ENCODE results near the gene RFX8.

The RFX8 gene

DNA sequence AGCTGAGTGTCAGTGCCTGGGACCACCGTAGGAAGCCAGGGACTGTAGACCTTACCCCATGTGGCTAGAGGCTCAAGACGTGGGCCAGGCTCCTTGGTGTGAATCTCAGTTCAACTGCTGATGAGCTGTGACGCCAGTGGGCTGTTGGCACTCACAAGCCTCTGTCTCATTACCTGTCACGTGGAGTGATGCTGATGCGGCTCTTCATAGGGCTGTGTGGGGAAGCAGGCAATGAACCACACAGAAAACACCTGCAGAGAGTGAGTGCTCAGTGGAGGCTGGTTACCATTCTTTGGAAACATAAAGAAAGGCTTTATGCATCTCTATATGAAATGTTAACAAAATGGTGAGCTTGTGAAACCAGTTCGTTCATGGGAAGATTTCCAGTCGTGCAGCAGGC, 123.7 kb downstream of the RFX8 start:
- TF ChIP-seq SUZ12 (IDR thresholded peaks at IDR 0.05) (no peak), ELF4 (IDR thresholded peaks at IDR 0.05) (no peak), CTBP1 (IDR thresholded peaks at IDR 0.05; ENCODE audit: borderline replicate concordance) (no peak), FOXA1 (IDR thresholded peaks at IDR 0.05) (no peak), TARDBP (IDR thresholded peaks at IDR 0.05) (no peak), FOXM1 (IDR thresholded peaks at IDR 0.05; ENCODE audit: borderline replicate concordance) (no peak), ZNF384 (IDR thresholded peaks at IDR 0.05) (no peak), SP1 (IDR thresholded peaks at IDR 0.05) (no peak), NFRKB (IDR thresholded peaks at IDR 0.05) (no peak)
- POLR2A ChIA-PET, result interaction anchor here (1.2 kb wide), 1 partner anchor 11 kb away, joined by 3 read pairs; no protein-coding TSS in a partner anchor
- DNase-seq (ENCODE audit: extremely low spot score), result no peak
- CTCF ChIA-PET, result interaction anchor here (2.4 kb wide), 1 partner anchor 10 kb away, joined by 13 read pairs; no protein-coding TSS in a partner anchor

DNA sequence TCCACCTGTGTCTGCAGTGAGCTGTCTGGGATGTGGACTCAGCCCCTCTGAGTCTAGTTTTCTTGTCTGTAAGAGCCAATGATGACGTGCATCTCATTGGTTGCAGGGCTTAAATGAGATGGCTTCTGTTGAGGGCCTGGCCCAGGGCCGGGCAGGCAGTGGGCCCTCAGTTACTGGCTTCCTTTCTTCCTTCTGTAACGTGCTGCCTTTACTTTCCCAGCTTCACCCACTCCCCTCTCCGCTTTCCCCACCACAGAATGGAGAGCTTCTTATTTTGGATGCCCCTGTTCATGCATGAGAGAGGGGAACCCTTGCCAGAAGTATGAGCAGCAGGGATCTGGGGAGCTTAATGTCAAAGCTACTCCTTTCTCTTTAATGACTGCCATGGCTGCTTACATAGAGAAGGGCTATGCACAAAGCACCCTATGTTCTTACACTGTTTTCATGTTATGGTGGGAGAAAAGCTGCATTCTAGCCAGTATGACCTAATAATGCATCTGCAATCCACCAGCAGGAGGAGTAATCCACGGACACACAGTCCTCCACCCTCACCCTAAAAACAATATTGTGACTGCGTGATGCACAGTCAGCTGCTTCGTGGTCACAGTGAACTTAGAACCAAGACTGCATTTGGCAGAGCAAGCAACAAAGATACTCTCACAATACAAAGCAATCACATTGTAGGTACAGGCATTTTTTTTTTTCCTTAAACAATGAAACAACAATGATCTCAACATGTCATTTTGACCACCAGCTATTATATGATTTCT, 124.8 kb downstream of the RFX8 start:
- TF ChIP-seq LEF1 (IDR thresholded peaks at IDR 0.05; ENCODE audit: borderline replicate concordance) (no peak), ZNF384 (IDR thresholded peaks at IDR 0.05) (no peak), ARNT (IDR thresholded peaks at IDR 0.05) (no peak), CTBP1 (IDR thresholded peaks at IDR 0.05; ENCODE audit: borderline replicate concordance) (no peak), SUZ12 (IDR thresholded peaks at IDR 0.05) (no peak), FOXA1 (IDR thresholded peaks at IDR 0.05) (no peak), NFRKB (IDR thresholded peaks at IDR 0.05) (no peak), FOXK2 (IDR thresholded peaks at IDR 0.05) (no peak), FOXM1 (IDR thresholded peaks at IDR 0.05; ENCODE audit: borderline replicate concordance) (no peak), TARDBP (IDR thresholded peaks at IDR 0.05) (no peak), ELF4 (IDR thresholded peaks at IDR 0.05) (no peak), BHLHE40 (IDR thresholded peaks at IDR 0.05; ENCODE audit: borderline replicate concordance) (no peak), HDGF (IDR thresholded peaks at IDR 0.05; ENCODE audit: borderline replicate concordance) (no peak), SP1 (IDR thresholded peaks at IDR 0.05) (no peak), L3MBTL2 (conservative IDR thresholded peaks at IDR 0.05) (no peak)
- TF ChIP-seq, protein P1, sequence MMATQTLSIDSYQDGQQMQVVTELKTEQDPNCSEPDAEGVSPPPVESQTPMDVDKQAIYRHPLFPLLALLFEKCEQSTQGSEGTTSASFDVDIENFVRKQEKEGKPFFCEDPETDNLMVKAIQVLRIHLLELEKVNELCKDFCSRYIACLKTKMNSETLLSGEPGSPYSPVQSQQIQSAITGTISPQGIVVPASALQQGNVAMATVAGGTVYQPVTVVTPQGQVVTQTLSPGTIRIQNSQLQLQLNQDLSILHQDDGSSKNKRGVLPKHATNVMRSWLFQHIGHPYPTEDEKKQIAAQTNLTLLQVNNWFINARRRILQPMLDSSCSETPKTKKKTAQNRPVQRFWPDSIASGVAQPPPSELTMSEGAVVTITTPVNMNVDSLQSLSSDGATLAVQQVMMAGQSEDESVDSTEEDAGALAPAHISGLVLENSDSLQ (IDR thresholded peaks at IDR 0.05), result no peak
- DNase-seq (ENCODE audit: extremely low spot score), result no peak
- CTCF ChIA-PET, result interaction anchor here (0.7 to 2.4 kb wide), 6 partner anchors 8 to 339 kb away, joined by 3 to 15 read pairs (median 4); partner anchors contain the start of gene CREG2
- POLR2A ChIA-PET, result interaction anchor here (1.0 to 1.2 kb wide), 3 partner anchors 12 to 38 kb away, joined by 3 read pairs; partner anchors contain the start of gene CREG2

DNA sequence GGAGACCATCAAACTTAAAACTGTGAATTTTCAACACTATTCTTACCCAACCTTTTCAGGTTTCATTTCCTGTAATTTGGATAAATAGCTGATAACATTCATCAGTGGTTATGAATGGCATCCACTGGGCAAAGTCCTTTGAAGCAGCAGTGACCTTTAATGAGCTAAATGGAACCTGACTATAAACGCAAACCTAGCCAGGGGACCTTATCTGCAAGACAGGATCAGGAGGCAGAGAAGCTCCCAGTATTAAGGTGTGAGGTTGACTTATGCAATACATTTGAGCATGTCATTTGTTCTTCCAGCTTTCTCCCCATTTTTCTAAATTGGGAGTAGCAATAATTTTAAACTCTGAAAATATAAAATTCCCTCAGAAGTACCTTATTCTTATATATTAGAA, 126.0 kb downstream of the RFX8 start:
- ChIA-PET POLR2A (interaction anchor here (1.0 to 1.2 kb wide), 2 partner anchors 13 to 39 kb away, joined by 3 read pairs; partner anchors contain the start of gene CREG2), CTCF (interaction anchor here (1.8 kb wide), 1 partner anchor 39 kb away, joined by 15 read pairs; the partner anchor contains the start of gene CREG2)
- no peak for DNase-seq (ENCODE audit: extremely low spot score)
- TF ChIP-seq BHLHE40 (IDR thresholded peaks at IDR 0.05; ENCODE audit: borderline replicate concordance), result no peak
- TF ChIP-seq HDGF (IDR thresholded peaks at IDR 0.05; ENCODE audit: borderline replicate concordance), result no peak
- no peak for TF ChIP-seq ZNF384 (IDR thresholded peaks at IDR 0.05)
